A172 (cell line): ENCODE results near the gene GPC2. TPM values are rescaled to one million over a fixed set of nuclear protein-coding genes. Genes with fewer than 3 reads are reported as not detected.

Source experiments
- DNase-seq: peaks from one replicate; pipeline ENCODE4 v3.0.0-alpha.2; 2015; ENCODE audit warnings: low spot score
- total RNA-seq: library from RNA; depleted of rRNA; stranded (reverse); fragments of >200 nt; shearing (Covaris generic); gene quantifications from 2 replicates; pipeline ENCODE4 v1.2.3, GENCODE V29; 2014

GPC2 gene
- total RNA-seq, 1 experiment from 2014 or later = 4.6 TPM

DNA sequence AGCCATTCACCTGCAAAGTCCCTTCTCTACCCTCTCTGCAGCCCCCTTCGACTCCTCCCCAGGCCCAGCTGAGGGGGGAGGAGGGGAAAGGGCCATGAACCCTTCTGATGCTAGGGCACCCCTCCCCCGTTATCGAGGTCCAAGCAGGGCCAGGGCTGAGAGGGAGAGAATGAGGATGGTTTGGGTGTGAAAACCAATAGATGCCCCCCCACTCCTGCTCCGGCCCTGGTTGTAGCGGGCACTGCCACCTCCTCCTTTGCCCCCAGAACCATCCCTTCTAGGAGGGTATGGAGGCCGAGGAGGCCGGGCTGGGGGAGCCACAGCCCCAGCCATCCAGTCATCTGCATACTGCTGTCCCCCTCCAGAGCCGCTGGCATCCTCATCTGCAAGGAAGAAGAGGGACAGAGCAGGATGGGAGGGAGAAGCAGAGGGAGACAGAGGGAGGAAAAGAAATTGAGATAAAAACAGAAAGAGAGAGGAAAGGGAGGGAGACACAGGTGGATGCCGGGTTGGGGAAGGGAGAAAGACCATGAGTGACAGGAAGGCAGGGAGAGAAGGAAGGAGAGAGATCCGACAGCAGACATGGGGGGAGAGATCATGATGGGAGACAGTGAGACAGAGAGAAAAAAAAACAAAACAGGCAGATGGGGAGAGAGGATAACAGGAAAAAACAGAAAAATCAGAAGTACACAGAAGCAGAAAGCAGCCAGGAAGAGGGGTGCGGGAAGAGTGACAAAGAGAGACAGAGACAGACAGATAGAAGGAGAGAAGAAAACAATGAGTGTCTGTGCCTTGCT is 6.9 kb downstream of the GPC2 start:
- DNase-seq = no peak

DNA sequence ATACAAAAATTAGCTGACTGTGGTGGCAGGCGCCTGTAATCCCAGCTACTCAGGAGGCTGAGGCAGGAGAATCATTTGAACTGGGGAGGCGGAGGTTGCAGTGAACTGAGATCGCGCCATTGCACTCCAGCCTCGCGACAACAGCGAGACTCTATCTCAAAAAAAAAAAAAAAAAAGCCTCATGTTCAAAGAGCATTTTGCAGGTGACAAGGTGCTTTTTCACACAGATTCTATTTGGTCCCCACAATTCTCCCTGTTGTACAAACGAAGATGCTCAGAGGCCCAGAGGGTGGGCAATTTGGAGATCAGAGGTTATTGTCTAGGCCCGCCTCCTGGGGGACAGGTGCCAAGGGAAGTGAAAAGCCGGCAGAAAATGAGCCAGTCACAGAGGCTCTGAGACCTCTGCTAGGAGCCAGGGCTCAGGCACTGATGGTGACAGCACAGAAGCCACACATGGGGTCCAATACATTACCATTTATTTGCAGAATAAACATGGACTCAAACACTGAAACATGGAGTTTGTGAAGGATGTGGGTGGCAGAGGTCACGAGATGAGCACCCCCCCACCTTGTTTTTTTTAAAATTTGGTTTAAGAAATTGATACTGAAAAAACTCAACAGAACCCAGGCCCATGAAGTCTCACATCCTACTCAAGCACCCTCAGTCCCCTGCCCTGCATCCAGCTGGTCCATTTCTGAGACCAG is 7.9 kb downstream of the GPC2 start:
- DNase-seq = no peak

DNA sequence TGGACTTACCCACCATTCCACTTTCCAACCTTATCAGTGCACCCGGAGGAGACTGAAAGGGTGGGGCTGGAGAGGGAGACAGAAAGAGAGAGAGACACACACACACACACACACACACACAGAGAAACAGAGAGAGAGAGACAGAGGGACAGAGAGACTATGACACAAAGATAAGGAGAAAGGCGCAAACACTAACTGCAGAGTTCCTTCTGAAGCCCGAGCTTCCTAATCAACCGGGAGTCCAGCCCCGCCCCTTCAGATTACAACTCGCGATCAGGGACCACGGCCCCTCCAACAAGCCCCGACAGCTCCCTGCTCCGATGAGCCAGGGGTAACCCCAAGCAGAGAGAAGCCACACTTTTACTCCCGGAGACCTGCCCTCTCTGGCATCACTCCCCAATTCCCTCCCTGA is 9.3 kb downstream of the GPC2 start:
- no peak for DNase-seq

DNA sequence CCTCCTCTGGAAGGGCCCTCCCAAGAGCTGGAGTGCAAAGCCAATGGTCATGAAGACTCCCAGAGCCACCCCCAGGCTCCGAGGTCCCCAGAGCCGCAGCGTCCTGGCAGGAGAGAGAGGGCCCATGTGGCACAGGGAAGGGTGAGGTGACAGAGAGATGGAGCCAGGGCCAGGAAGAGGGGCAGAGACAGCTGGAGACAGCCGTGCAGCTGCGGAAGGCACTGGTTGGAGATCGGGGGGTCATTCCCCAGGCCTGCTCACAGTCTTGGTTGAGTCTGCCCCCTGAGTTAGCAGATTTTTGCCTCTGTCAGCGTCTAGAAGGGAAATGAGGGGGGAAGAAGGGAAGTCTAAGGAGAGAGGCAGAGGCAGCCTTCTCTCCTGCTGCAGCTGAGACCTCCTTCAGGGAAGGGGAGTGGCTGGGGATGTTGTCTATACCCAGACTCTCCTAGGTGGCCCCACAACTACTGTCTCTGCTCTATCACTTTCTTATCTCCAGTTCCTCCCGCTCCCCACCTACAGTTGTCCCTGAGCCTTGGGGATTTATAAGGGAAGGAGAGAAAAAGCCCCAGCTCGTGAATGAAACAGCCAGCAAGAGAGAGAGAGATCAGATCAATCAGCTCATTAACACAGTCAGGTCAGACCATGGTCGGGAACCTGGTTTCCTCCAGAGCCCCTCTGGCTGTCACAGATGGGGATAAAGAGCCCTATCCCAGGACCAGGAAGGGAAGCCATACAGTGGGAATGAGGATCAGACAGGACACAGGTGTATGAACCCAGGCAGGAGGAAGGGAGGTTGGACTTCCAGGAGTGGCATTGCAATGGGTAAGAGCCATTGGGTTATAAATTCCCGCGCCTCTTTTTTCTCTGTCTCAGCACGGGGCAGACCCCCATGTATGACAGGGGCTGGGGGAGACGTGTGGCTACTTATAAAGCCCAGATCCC is 9.9 kb downstream of the GPC2 start:
- no peak for DNase-seq

DNA sequence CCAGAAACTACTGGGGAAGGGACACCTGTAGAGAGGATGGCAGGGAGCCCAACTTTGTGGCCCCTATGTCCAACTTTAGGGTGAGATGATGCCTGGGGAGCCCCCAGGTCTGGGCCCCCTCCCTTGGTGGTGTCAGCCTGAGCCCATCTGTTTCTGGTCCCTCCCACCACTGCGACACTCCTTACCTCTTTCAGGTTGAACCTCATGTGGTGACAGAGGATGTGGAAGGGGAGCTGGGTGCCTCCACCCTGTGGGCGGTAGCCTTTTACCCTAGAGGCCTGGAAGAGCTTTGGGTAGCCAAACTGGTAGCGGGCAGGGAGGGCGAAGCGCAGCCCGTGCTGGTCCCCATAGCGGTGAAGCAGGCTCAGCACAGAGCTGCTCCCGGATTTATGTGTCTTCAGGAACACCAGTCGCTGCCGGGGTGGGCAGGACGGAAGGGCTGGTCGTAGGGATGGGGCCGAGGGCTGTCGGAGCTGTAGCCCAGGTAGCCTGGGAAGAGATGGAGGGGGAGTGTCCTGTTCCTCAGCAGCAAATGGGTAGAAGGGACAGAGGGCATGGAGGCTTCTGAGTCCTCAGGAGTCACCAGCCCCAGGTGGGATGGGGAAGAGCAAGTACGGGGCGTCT is 10.8 kb downstream of the GPC2 start:
- no peak for DNase-seq

DNA sequence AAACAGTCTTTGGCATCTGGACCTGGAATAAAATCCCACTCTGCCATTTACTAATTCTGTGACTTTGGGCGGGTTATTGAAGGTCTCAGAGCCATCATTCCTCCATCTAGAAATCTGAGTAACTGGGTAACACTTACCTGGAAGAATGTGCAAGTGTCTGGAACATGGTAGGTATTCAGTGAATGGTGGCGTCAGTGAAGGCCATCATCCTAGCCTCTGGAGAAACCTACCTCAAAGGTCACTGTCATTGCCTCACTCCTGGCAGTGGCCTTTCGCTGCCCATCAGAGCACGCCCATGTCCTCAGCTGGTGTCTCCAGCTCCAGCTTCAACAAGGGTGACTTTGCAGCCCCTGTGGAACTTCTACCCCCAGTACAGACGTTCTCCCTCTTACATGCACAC is 13.3 kb downstream of the GPC2 start:
- DNase-seq = no peak

DNA sequence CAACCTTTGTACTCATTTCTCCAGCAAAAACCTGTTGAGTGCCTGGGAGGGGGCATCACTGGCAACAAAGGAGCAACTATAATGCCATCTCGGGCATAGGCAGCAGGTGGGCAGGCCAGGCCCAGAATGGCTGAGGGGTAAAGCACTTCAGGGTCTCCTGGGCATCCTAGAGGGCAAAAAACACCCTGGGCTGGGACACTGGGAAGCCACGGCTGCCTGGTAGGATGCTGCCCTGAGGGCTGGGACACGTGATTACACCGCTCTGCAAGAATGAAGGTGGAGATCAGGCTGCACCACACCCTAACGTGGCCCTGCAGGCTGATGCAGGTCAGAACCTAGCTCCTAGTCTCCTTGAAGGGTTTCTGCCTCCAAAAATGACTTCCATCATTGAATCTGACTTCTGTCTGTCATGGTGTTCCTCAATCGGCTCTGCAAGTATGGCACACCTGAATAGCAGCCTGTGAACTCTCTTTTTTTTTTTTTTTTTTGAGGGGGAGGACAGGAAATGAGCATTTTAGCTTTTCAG is 14.1 kb downstream of the GPC2 start:
- DNase-seq = peak; percentile 40

DNA sequence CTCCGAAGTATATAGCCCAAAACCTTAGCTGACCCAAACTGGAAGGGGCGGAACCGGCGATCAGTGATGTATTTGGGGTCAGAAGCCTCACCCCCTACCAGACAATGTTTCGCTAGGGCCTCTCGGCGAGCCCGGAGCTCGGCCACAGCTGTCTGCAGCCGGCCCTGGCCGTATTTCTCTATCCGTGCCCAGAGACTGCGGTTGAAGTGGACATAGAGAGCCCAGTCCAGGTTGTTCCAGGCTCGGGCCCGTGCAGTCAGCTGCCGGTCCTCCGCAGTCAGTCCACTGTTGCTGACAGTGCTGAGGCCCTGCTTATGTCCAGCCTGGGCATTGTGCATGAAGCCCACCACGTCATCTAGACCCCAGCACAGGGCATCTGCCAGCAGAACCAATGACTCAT is 17.1 kb downstream of the GPC2 start:
- no peak for DNase-seq

DNA sequence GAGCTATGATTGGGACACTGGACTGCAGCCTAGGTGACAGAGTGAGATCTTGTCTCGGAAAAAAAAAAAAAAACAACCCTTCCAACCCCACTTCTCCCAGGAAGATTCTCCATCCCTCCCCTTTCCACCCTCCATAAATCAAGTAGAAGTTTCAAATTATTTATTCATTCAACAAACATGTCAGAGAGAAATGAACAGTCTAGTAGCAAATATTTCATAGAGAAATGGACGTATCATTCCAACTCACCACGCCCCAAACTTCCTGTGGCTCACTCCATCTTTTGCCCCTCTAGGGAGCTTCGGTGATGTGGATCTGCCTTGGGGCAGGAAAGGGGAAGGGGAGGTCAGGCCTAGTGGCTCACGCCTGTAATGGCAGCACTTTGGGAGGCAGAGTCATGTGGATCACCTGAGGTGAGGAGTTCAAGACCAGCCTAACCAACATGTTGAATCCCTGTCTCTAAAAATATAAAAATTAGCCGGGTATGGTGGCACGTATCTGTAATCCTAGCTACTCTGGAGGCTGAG is 18.0 kb downstream of the GPC2 start:
- DNase-seq = no peak

DNA sequence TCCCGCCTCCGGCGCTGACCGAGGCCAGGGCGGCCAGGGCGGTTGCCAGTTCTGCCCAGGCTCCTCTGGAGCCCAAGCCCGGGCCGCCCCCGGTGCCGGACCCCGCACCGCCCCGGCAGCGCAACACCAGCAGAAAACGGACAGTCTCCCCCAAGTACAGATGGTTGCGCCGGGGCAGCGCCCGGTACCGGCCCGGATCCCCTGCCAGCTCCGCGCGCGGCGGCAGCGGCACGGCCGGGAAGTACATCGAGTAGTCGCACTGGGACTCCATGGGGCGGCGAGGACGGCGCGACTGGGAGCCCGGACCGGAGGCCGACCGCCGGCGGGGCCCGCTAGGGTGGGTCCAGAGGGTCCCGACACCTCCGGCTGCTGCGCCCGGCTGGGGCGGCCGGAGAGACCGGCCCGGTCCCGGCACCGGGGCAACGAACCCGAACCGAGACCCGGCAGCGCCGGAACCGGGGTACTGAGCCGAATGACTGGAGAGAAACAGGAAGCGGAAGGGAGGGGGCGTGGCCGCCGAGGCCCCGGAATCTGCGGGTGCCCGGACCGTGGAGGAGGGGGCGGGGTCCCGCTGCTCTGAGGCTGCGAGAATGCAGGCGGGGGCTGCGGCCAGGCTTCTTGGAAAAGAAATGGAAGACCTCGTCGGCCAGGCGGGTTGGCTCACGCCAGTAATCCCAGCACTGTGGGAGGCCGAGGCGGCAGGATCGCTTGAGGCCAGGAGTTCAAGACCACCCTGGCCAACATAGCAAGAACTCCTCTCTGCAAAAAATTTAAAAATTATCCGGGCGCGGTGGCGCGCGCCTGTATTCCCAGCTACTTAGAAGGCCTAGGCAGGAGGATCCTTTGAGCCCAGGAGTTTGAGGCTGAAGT is 18.7 kb downstream of the GPC2 start, which contains the start of gene TRAPPC14:
TSS of gene TRAPPC14 (minus strand) at position 495 of the 870 bp plus-strand sequence. CDS start at position 271, 224 bp downstream.
- DNase-seq = peak; percentile 86

DNA sequence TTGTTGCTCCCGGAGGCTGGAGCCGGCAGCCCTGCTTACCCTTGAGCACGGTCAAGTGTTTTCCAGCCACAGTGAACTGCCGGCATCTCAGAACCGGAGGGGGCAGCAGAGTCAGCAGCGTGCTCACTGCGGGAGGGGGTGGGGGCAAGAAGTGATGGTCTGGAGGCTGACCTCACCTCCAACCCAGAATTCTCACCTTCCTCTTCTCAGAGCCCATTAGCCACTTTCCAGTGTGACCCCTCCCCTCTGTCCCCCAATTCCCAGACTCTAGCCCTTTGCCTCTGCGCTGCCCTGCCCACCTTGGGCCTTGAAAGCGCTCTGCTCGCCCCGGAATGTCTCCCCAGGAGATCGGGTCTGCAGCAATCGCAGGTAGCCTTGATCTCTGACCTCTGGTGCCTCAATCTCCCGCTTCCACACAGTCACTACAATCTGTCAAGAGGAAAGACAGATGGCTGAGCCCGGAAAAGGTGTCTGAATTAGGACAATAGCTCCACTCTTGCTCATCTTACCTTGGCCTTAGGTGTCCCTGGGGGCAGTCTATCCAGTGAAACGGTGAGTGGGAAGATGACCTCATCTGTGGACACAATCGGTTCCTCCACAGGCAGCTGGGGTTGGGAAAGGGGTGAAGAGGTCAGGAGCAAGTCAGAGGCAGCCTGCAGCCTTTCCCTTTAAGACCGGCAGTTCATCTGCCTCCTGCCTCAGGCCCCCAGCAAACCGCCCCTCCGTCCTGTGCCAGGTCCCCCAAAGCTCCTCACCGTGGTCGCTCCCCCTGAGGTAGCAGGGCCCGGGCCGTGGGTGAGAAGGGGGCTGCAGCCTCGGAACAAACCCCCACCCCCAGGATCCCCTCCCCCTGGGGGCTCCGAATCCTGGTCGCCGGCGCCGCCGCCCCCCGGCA is 19.6 kb downstream of the GPC2 start:
- DNase-seq = peak; percentile 50

DNA sequence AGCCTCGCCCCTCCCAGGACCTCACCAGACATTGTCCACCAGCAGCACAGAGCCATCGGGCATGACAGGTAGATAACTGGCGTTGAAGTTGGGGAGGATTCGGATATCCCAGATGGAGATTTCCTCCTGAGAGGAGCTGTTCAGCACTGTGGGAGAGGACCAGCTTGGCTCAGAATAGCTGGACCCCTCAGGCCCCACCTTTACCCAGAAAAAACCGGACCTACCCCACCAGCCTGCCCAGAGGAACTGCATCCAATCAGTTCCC is 20.2 kb downstream of the GPC2 start:
- DNase-seq = no peak

DNA sequence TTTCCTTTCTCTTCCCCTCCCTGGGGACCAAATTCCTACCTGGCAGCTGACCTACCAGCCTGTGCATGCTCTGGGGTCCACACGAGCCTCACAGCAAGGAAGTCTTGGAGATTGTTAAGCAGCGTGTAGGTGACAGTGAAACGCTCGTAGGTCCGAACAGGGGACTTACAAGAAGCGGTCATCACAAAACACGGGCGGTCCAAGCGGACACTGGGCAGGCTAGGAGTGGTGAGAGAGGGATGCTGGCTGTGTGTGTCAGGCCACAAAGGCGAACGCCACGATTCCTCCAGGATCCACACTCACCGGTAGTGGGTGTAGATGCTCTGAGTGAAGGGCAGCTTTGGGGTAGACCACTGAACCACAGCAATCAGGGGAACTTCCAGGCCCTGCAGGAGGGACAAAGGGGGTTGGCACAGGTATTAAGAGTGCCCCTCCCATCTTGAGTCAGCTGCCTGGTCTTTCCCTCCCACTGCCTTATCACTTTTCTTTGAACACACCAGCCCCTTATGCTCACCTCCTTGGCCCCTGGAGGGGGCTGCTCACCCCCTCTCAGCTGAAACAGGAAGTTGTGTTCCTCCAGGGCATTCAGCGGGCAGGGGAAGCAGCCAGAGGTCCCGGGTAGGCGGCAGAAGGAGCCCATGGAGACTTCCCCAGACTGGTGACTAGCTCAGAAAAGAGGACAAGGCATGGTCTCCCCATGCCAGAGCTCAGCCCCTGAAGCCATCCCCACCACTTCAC is 20.7 kb downstream of the GPC2 start:
- DNase-seq = no peak

DNA sequence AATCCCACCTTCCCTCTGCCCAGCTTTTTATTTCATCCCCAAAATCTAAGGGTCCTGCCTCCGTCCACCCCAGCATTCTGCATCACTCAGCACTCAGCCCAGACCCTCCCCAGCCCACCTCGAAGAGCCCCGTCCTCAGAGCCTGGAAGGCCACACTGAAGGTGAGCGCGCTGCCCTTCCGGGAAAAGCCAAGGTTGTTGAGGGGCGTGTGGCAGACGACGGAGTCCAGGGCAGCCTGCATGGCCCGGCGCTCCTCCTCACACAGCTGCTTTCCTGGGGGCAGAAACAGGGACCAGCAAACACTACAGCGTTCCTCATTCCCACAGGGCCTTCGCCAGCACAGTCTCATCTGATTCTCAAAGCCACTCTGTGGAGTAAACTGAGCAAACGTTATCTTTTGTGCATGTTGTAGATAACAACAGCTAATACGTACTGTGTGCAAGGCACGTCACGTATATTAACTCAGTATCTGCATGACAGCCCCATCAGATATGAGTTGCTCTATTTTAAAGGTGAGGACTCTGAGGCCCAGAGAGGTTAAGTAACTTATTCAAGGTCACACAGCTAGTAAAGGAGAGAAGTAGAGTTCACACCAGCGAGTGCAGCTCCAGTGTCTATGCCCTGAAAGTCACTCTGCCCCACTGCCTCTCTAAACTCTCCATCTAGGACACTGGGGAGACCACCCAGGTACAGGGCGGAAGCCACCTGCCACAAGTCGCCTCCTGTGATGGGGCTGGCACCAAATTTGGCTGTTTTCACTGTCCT is 21.4 kb downstream of the GPC2 start:
- no peak for DNase-seq

DNA sequence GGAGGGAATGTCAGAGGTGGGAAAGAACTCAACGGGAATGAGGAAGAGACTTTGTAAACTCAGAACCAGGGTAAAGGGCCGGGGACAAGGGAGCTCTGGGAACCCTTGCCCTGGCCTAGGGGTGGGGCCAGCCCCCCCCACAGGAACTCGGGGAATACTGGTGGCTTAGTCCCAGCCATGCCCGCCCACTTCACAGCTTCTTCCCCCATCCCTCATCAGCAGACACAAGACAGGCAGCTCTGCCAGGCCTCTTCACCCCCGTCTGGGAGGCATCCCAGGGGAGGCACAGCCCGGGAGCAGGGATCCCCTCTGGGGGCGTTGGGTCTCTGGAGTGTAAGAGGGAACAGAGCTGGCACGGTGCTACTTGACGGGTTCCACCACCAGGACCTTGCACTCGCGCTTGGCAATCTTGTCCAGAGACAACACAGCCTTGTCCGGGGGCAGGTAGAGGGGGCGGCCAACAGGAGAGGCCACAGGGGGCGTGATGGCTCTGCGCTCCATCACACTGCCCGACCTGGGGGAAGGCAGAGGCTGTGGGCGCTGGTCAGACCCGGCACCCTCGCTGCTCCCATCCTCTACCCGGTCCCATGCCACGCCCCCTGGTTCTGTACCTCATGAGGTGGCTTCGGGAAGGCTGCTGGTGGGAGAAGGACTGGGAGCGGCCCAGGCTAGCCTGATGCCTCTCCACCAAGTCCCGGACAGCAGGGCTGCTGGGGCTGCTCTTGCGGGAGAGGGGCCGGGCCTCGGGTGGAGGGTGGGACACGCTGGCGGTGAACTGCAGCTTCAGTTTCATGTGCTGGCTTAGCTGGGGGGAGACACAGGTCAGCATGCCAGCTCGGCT is 22.3 kb downstream of the GPC2 start:
- DNase-seq = no peak

DNA sequence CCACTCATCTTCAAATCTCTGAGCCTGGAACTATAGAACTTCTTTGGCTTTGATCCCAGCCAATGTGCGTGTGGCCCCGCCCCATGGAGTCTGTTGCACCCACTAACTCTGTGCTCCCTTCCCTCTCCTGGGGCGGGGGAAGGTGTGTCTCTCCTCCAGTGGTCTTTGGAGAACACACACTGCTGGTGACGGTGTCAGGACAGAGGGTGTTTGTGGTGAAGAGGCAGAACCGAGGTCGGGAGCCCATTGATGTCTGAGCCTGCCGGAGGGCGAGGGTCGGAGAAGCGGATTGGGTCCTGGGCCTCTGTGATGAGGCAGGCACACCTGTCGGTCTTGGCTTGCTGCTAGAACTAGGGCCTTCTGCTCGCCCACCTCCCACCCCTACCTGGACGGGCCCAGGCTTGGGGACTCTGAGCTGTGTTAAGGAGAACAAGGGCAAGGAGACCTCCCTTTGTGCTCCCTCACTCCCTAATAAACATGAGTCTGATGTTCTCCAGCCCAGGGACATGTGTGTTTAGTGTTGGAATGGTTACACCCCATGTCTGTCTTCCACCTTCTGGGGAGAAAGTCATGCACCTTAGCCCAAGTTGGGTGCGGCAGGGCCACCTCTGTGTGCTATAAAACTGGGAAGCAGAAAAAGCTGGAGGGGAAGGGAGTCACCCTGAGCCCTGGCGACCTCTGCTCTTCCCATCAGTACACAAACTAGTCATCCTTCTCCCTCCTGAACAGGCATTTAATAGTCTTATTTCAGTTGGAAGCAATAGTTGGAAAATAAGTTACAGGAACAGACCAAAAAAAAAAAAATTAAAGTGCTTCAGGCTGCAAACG is 23.3 kb downstream of the GPC2 start:
- no peak for DNase-seq
